Stimulated activated CD4-positive, alpha-beta T cell treated with anti-CD3 and anti-CD28 coated beads, Interleukin-4, amount 100 ng/mL, for 4 hours (primary cell): ENCODE measurements around the gene WDR88.
"Not testable (repeated sequence)": the region's sequence is repeated elsewhere in the genome, so short reads cannot be mapped to it uniquely, and the experiment has no call there.

Experiments used
- DNase-seq, 2 experiments: peaks; one replicate each; pipeline ENCODE4 v3.0.0-alpha.2; 2020

Gene WDR88

GRCh38 chr19:33214596-33214995 is 82.7 kb downstream of the WDR88 start:
- no peak for DNase-seq

GRCh38 chr19:33215438-33216197 is 83.7 kb downstream of the WDR88 start:
- no peak for DNase-seq

- no peak for DNase-seq
These were observed 84.4 kb downstream of the WDR88 start for GRCh38 chr19:33216198-33216830.

- DNase-seq: no peak
These were observed 86.0 kb downstream of the WDR88 start for GRCh38 chr19:33217881-33218280.

- DNase-seq: no peak
These were observed 87.4 kb downstream of the WDR88 start for GRCh38 chr19:33219261-33219815.

- DNase-seq: no peak
These were observed 88.2 kb downstream of the WDR88 start for GRCh38 chr19:33220115-33220514.

- DNase-seq: no peak
These were observed 88.8 kb downstream of the WDR88 start for GRCh38 chr19:33220735-33221134.

GRCh38 chr19:33221638-33222037 is 89.7 kb downstream of the WDR88 start:
- no peak for DNase-seq

GRCh38 chr19:33222255-33222654 is 90.3 kb downstream of the WDR88 start:
- DNase-seq: not testable (repeated sequence)

GRCh38 chr19:33224694-33225457 is 93.0 kb downstream of the WDR88 start:
- no peak for DNase-seq
